ENCODE results near the gene LMF1.

- TF ChIP-seq, protein P1, sequence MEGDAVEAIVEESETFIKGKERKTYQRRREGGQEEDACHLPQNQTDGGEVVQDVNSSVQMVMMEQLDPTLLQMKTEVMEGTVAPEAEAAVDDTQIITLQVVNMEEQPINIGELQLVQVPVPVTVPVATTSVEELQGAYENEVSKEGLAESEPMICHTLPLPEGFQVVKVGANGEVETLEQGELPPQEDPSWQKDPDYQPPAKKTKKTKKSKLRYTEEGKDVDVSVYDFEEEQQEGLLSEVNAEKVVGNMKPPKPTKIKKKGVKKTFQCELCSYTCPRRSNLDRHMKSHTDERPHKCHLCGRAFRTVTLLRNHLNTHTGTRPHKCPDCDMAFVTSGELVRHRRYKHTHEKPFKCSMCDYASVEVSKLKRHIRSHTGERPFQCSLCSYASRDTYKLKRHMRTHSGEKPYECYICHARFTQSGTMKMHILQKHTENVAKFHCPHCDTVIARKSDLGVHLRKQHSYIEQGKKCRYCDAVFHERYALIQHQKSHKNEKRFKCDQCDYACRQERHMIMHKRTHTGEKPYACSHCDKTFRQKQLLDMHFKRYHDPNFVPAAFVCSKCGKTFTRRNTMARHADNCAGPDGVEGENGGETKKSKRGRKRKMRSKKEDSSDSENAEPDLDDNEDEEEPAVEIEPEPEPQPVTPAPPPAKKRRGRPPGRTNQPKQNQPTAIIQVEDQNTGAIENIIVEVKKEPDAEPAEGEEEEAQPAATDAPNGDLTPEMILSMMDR (IDR thresholded peaks at IDR 0.05; ENCODE audit: low read depth, low read length, poor library complexity, severe bottlenecking) = no peak
- no peak for TF ChIP-seq EZH2phosphoT487 (IDR thresholded peaks at IDR 0.05; ENCODE audit: borderline replicate concordance, low read length)
Observed at GRCh38 chr16:1000608-1001007, 29.8 kb upstream of the LMF1 start.

All from DOHH2 (cell line).